Urothelium cell line (cell line): ENCODE data around the gene ITPR2.
"Not testable (repeated sequence)": the region's sequence is repeated elsewhere in the genome, so short reads cannot be mapped to it uniquely, and the experiment has no call there.

Experiments used
- DNase-seq: peaks from one replicate; pipeline ENCODE4 v3.0.0; 2011; ENCODE audit warnings: low spot score, mixed read lengths
- FAIRE-seq: peaks from 2 replicates; lab custom pipeline; 2011; peaks lifted over from hg19 to GRCh38; lab: Jason Lieb, UNC

ITPR2 gene

GRCh38 chr12:26735249-26735639, 97.8 kb downstream of the ITPR2 start:
- FAIRE-seq (no peak), DNase-seq (no peak)

DNA sequence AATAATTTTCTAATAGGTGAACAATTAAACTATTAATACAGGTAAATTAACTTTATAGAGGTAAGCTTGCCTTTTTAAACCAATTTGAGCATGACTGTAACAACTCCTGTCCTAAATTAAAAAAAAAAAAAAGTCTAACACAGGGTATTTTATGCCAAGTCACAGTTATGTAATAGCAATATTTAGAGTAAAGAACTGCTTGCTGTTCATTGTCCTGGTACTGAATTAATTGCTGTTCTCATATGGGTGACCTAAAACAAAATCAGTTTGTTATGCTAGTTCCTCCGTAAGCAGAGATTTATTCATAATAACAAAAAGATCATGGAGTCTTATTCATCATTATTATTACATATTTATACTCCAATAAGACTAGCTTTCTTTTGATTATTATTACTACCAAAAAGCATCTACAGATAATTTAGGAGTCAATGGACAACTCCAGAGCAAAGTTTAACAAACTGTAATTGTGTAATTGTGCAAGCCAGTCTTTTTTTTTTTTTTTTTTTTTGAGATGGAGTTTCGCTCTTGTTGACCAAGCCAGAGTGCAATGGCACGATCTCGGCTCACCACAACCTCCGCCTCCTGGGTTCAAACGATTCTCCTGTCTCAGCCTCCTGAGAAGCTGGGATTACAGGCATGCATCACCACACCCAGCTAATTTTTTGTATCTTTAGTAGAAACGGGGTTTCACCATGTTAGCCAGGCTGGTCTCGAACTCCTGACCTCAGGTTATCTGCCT, 98.3 kb downstream of the ITPR2 start:
- FAIRE-seq, result no peak

GRCh38 chr12:26732005-26732908, 100.7 kb downstream of the ITPR2 start:
- DNase-seq, result no peak
- no peak for FAIRE-seq

More for the DNA sequence above, 98.3 kb downstream of the ITPR2 start:
- DNase-seq, result no peak

- DNase-seq, result no peak
- FAIRE-seq, result no peak
Measured at GRCh38 chr12:26730481-26731350, 102.3 kb downstream of the ITPR2 start.

DNA sequence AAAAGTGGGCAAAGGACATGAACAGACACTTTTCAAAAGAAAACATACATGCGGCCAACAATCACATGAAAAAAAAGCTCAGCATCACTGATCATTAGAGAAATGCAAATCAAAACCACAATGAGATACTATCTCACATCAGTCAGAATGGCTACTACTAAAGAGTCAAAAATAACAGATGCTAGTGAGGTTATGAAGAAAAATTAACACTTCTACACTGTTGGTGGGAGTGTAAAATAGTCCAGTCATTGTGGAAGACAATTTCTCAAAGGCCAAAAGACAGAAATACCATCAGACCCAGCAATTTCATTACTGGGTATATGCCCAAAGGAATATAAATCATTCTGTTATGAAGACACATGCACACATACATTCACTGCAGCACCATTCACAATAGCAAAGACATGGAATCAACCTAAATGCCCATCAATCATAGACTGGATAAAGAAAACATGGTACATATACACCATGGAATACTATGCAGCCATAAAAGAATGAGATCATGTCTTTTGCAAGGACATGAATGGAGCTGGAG, 103.8 kb downstream of the ITPR2 start:
- not testable (repeated sequence) for FAIRE-seq, DNase-seq

- no peak for FAIRE-seq
Measured at GRCh38 chr12:26728205-26729050, 104.6 kb downstream of the ITPR2 start.

DNA sequence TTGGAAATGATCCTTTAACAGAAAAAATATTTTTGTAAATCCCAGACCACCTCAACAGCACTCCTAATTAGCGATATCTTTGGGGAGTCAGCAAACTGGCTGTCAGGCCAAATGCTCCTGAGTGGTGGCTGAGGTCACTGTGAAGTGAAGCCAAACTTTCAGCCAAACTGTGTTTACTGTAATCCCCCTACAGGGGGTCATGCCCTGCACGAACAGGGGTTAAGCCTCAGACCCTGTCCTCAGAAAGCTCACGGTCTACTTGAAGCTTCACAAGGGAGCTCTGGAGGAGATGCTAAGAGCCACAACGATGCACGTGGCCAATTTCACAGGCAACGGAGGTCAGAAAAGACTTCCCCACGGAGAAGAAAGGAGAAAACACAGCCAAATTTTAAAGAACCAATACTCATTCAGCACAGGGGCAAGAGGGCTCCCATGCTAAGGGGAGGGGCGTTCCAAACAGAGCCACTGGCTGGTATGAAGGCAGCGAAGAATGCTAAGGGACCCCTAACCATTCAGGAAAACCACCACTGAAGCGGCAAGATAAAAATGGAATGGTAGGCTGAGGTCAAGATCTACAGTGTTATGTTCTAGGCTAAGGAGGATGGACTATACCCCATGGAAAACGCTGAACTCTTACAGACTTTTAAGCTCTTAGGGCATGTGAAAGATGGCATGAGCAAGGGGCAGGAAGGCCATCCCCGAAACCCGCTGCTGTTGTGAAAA, 105.4 kb downstream of the ITPR2 start:
- FAIRE-seq (no peak), DNase-seq (no peak)

More at GRCh38 chr12:26728205-26729050, 104.6 kb downstream of the ITPR2 start:
- no peak for DNase-seq

DNA sequence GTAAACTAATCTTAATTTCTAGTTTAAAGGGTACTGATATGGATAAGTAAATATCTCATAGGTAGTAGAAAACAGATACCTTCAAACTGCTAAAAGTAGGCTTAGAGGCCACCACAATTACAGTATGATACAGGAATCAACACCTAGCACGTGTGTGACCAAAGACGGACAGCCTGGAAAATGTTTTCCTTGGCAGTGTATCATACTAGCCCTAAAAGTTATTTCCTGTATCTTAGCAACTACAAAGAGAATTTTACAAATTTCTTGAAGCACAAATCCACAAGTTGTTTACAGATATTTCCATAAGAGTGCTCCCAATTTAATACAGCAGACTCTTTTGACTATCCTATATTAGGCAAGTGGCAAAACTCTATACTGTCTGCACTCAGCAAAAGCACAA, 106.0 kb downstream of the ITPR2 start:
- FAIRE-seq (no peak), DNase-seq (no peak)

DNA sequence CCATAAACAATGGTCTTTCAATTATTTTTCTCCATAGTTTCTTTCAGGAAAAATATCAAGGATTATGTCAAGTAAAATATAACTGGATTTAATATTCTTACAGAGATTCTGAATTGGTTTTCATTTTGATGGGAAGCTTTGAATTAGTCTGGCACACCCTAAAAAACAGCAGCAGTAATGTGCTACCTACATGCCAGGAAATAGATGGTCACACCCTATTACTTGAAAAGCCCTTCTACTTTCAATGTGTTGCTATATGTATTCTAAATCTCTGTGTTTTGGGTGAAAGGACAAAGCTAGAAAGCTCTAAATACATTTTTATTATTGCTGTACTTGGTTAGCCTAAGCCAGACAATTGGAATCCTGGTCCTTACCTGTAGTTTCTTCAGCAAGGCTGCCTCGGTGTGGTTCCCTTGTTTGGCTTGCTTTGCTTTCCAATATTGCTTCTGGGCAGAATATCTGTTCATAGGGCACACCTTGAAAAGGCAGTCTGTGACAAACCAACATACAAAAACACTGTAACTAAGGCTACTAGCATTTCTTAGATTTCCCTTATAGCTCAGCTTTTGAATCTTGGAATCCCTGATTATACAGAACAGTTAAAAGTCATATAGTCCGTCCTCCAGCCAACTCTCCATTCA, 107.6 kb downstream of the ITPR2 start:
- no peak for FAIRE-seq
- no peak for DNase-seq

- FAIRE-seq (no peak), DNase-seq (no peak)
Measured at GRCh38 chr12:26724309-26724702, 108.7 kb downstream of the ITPR2 start.

- DNase-seq, result no peak
- FAIRE-seq, result no peak
Measured at GRCh38 chr12:26723379-26724308, 109.3 kb downstream of the ITPR2 start.

GRCh38 chr12:26721800-26722199, 111.2 kb downstream of the ITPR2 start:
- FAIRE-seq (no peak), DNase-seq (no peak)

GRCh38 chr12:26719852-26720251, 113.1 kb downstream of the ITPR2 start:
- DNase-seq (no peak), FAIRE-seq (no peak)

DNA sequence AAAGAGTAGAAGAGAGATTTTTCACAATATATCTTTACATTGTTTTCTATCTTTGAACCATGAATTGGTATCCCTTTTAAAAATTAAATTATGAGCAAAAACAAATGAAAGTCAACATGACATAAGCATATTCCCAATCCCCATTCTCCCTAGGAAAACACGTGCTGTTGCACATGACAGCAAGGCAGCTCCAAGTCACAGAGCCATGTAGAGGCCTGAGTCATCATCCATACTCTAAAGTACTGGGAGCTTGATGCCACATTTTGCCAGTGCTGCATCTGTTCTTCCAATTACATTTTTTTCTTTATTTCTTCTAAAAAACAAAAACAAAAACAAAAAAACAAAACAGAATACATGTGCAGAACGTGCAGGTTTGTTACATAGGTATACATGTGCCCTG, 115.2 kb downstream of the ITPR2 start:
- no peak for FAIRE-seq

GRCh38 chr12:26715232-26715631, 117.8 kb downstream of the ITPR2 start:
- FAIRE-seq, result no peak
- no peak for DNase-seq

More for the DNA sequence above, 115.2 kb downstream of the ITPR2 start:
- no peak for DNase-seq

DNA sequence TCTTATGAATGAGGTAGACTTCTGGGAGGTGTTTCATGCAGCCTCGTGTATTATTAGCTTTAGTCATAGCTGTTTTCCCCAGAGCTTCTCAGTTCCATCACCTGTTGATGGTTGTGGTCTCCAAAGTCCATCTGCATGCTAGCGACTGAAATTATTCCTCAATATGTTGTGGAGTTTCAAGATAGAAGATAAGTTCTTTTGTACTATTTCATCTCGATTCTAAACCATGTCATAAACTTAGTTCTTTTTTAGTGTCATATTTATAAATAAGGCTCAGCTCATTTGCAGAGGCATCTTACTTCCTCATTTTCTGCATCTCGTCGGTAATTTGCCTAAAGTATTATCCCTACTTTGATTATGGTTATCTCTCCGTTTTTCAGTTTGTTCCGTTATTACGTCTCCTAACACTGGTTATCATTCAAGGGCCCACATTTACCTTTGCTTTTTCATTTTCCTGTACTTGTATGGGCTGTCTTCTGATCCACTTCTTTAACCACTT, 119.1 kb downstream of the ITPR2 start:
- FAIRE-seq (no peak), DNase-seq (no peak)

DNA sequence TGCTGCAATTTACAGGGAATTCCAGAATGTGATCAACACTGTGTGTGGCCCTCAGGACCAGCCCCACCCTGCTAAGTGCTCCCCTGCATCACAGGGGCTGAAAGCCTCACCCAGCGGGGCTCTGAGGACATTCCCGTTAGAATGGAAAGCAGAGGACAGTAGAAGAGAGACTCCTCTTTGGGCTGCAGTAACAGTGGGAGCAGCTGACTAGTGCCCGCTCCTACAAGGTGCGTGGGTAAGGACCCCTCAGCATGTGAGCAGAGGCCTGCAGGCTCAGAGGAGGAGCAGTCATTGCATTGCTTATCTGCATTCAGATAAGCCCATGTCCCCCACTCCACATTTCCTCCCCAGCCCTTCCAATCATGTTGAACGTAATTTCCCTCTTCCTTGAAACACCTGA, 120.1 kb downstream of the ITPR2 start:
- no peak for FAIRE-seq

More for the DNA sequence above, 120.1 kb downstream of the ITPR2 start:
- no peak for DNase-seq
